Gastroesophageal sphincter (tissue), 4 donors: ENCODE measurements around the gene CALML3. TPM values are rescaled to one million over a fixed set of nuclear protein-coding genes. Genes with fewer than 3 reads are reported as not detected.

Experiments used
- ATAC-seq: fragments of 150-250 bp; one replicate; pipeline ENCODE4 v1.9.1; 2016; ENCODE audit warnings: mild to moderate bottlenecking, moderate library complexity
- H3K27ac ChIP-seq, 4 donors: fragments of 200-600 bp; sonication (generic) in 3 of 4; 1 replicate in 3 of 4; 2 replicates in 1 of 4; pipeline ENCODE4 v1.5.1; 2016 to 2019
- H3K27me3 ChIP-seq: fragments of 200-600 bp; sonication (generic); one replicate; pipeline ENCODE4 v1.5.1; 2019
- H3K36me3 ChIP-seq, 2 donors: fragments of 200-600 bp; sonication (generic); one replicate each; pipeline ENCODE4 v1.5.1; 2019; ENCODE audit warnings: control low read depth in 1 of 2
- H3K4me1 ChIP-seq, 3 donors: fragments of 200-600 bp; sonication (generic); 1 replicate in 2 of 3; 2 replicates in 1 of 3; pipeline ENCODE4 v1.5.1; 2016 to 2019; ENCODE audit warnings: control low read depth in 2 of 3
- H3K4me3 ChIP-seq, 2 donors: fragments of 200-600 bp; sonication (generic); one replicate each; pipeline ENCODE4 v1.5.1; 2019; ENCODE audit warnings: mild to moderate bottlenecking in 1 of 2, moderate library complexity in 1 of 2
- H3K9me3 ChIP-seq, 3 donors: fragments of 200-600 bp; sonication (generic); one replicate each; pipeline ENCODE4 v1.5.1; 2017 to 2019; ENCODE audit warnings: control low read depth in 2 of 3
- CTCF ChIP-seq, 4 experiments: fragments of 200-600 bp in 2 of 4; fragments of 450-650 bp in 2 of 4; sonication (generic) in 1 of 4; IDR thresholded peaks; one replicate each; pipeline ENCODE4 v1.5.1; 2017 to 2019; ENCODE audit warnings: antibody characterized with exemption in 4 of 4, mild to moderate bottlenecking in 2 of 4, moderate library complexity in 2 of 4
- EP300 ChIP-seq: sonication (generic); formaldehyde crosslinking; IDR thresholded peaks from one replicate; pipeline ENCODE4 v1.6.1; 2017; ENCODE audit warnings: antibody characterized with exemption, mild to moderate bottlenecking
- POLR2A ChIP-seq, 2 donors: fragments of 450-650 bp; IDR thresholded peaks; one replicate each; pipeline ENCODE4 v1.6.1; 2017; ENCODE audit warnings: antibody characterized with exemption in 2 of 2, mild to moderate bottlenecking in 2 of 2, moderate library complexity in 1 of 2
- POLR2AphosphoS5 ChIP-seq: sonication (generic); formaldehyde crosslinking; IDR thresholded peaks from one replicate; pipeline ENCODE4 v1.6.1; 2017; ENCODE audit warnings: antibody characterized with exemption
- WGBS, 2 donors: methylation state at CpG; one replicate each; pipeline ENCODE4 v1.1.5; 2018; ENCODE audit warnings: low coverage in 1 of 2; 5-methylcytosine and 5-hydroxymethylcytosine counted together
- total RNA-seq, 4 donors: library from RNA; depleted of rRNA; stranded (reverse); fragments of >200 nt; gene quantifications; one replicate each; pipeline ENCODE4 v1.1.0, GENCODE V29; 2016

Gene CALML3
- total RNA-seq, 4 donors from 2014 or later: 0.13 to 19.4 (median 1.9) TPM; not detected in 1

DNA sequence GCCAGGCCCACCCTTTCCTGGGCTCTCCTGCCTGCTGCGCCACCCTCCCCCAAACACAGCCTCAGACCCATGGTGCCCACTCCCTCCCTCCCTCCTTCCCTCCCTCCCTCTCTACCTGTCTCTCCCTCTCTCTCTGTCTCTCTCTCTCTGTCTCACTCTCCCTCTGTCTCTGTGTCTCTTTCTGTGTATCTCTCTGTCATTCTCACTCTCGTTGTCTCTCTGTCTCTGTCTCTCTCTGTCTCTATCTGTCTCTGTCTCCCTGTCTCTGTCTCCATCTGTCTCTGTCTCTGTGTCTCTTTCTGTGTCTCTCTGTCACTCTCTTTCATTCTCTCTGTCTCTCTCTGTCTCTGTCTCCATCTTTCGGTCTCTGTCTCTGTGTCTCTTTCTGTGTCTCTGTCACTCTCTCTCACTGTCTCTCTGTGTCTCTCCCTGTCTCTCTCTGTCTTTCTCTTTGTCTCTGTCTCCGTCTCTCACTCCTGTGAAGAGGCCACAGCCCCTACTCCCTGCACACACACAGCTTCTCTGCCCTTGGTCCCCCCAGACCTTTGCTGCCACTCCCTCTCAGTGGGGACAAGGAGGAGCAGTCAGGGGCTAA, 51.5 kb downstream of the CALML3 start:
- no peak for ATAC-seq
- H3K27me3 ChIP-seq: no peaks in the 10 kb centered on the region
- peaks cover 0 to 7% (median 0%) of the 10 kb centered on the region in 3 donors for H3K9me3 ChIP-seq
- no peak overlapping the region for H3K4me3 ChIP-seq
- 90 to 92% methylated on average over 2 to 4 of the region's 4 CpGs for WGBS, 2 donors
- H3K36me3 ChIP-seq: no peaks in the 10 kb centered on the region
- H3K27ac ChIP-seq: peak overlapping the region in 3 of 4 donors; percentile 51 to 70 (median 62)
- no peak for TF ChIP-seq POLR2A (IDR thresholded peaks at IDR 0.05)
- TF ChIP-seq CTCF (IDR thresholded peaks at IDR 0.05): no peak
- TF ChIP-seq POLR2AphosphoS5: no peak
- no peak for TF ChIP-seq EP300
- peaks cover 0 to 31% (median 10%) of the 10 kb centered on the region in 3 donors for H3K4me1 ChIP-seq

Other genes starting within 250 kb of the CALML3 start
- not detected for gene UCN3, start 160.0 kb upstream of the CALML3 start, total RNA-seq
- gene TUBAL3, start 120.1 kb upstream of the CALML3 start, total RNA-seq: 1 to 10 TPM in 1 of 4 donors, under 1 TPM in 1, not detected in 2; 0.62 to 2.0 TPM
- gene NET1, start 112.4 kb upstream of the CALML3 start, total RNA-seq: 100 to 1,000 TPM; 288 to 401 (median 343) TPM
- not detected for gene CALML5, start 25.4 kb upstream of the CALML3 start, total RNA-seq
- gene ASB13, start 141.6 kb downstream of the CALML3 start, total RNA-seq: 10 to 100 TPM; 17.6 to 39.6 (median 19.0) TPM
- 10 to 100 TPM; 51.8 to 71.8 (median 64.2) TPM for gene TASOR2, start 159.9 kb downstream of the CALML3 start, total RNA-seq